OCI-LY7 (cell line): ENCODE results near the gene FRG2B. TPM values are rescaled to one million over a fixed set of nuclear protein-coding genes. Genes with fewer than 3 reads are reported as not detected.
"Not testable (repeated sequence)": the region's sequence is repeated elsewhere in the genome, so short reads cannot be mapped to it uniquely, and the experiment has no call there.

Experiments
- Bru-seq: library from RNA; stranded (reverse); fragments of 400-500 nt; gene quantifications from one replicate; lab custom pipeline; 2021; lab: Mats Ljungman, UMichigan
- BruChase-seq, 2 experiments: library from RNA; stranded (reverse); fragments of 400-500 nt; gene quantifications; one replicate each; lab custom pipeline; 2021; lab: Mats Ljungman, UMichigan
- BruUV-seq: library from RNA; stranded (reverse); fragments of 400-500 nt; replicated peaks from 2 replicates; lab custom pipeline; 2021; lab: Mats Ljungman, UMichigan
- CTCF ChIA-PET: fragments of 300-600 bp; sonication (Branson Sonifier 250); formaldehyde crosslinking; loops from one replicate; lab custom pipeline; 2022; ENCODE audit warnings: antibody characterized with exemption; ENCODE audit not compliant: unreplicated experiment; lab: Charles Lee
- POLR2A ChIA-PET: fragments of 300-600 bp; sonication (Branson Sonifier 250); formaldehyde crosslinking; loops from one replicate; lab custom pipeline; 2022; ENCODE audit warnings: antibody characterized with exemption; lab: Charles Lee
- DNase-seq: peaks from one replicate; pipeline ENCODE4 v3.0.0-alpha.2; 2015; ENCODE audit warnings: low spot score
- H2AFZ ChIP-seq: fragments of 200-600 bp; sonication (generic), shearing (Covaris generic); 2 replicates; pipeline ENCODE4 v1.6.1; 2014; ENCODE audit warnings: mild to moderate bottlenecking, antibody characterized with exemption, low read length, moderate library complexity
- H3K27ac ChIP-seq: fragments of 200-600 bp; sonication (generic); 2 replicates; pipeline ENCODE4 v1.5.1; 2014; ENCODE audit warnings: mixed run types, low read depth, mild to moderate bottlenecking, moderate library complexity, low read length, inconsistent platforms; ENCODE audit not compliant: poor library complexity, severe bottlenecking
- H3K36me3 ChIP-seq: fragments of 200-600 bp; sonication (generic); 2 replicates; pipeline ENCODE4 v1.6.1; 2014; ENCODE audit warnings: mild to moderate bottlenecking, antibody characterized with exemption, low read length, moderate library complexity, mixed read lengths; ENCODE audit not compliant: insufficient read depth
- H3K4me1 ChIP-seq: fragments of 200-600 bp; sonication (generic); 2 replicates; pipeline ENCODE4 v1.5.1; 2014; ENCODE audit warnings: mild to moderate bottlenecking, low read length; ENCODE audit not compliant: insufficient read depth, poor library complexity, severe bottlenecking
- H3K4me2 ChIP-seq: fragments of 200-600 bp; sonication (generic); 2 replicates; pipeline ENCODE4 v1.6.1; 2014; ENCODE audit warnings: mild to moderate bottlenecking, low read length
- H3K4me3 ChIP-seq: fragments of 200-600 bp; sonication (generic); 2 replicates; pipeline ENCODE4 v1.5.1; 2014; ENCODE audit warnings: mild to moderate bottlenecking, low read depth, low read length; ENCODE audit not compliant: poor library complexity, severe bottlenecking
- H3K79me2 ChIP-seq: fragments of 200-600 bp; sonication (generic); 2 replicates; pipeline ENCODE4 v1.6.1; 2016; ENCODE audit warnings: low read depth, mild to moderate bottlenecking, low read length, moderate library complexity, mixed read lengths; ENCODE audit not compliant: insufficient read depth
- H3K9me2 ChIP-seq: fragments of 200-600 bp; sonication (generic); 2 replicates; pipeline ENCODE4 v1.6.1; 2016; ENCODE audit warnings: mild to moderate bottlenecking, low read length, mixed read lengths; ENCODE audit not compliant: insufficient read depth
- H3K9me3 ChIP-seq: fragments of 200-600 bp; sonication (generic); 2 replicates; pipeline ENCODE4 v1.6.1; 2014; ENCODE audit warnings: mild to moderate bottlenecking, mixed run types, low read length, mixed read lengths
- H4K20me1 ChIP-seq: fragments of 200-600 bp; sonication (generic); 2 replicates; pipeline ENCODE4 v1.6.1; 2014; ENCODE audit warnings: mild to moderate bottlenecking, antibody characterized with exemption, low read length, moderate library complexity, mixed read lengths; ENCODE audit not compliant: insufficient read depth
- intact Hi-C: fragments of 100-400 bp; cut with micrococcal nuclease; formaldehyde crosslinking; loops from one replicate; pipeline ENCODE4 v1.10.0; 2022; ENCODE audit not compliant: unreplicated experiment
- long read RNA-seq: library from polyadenylated mRNA; stranded (forward); transcript quantifications from one replicate; pipeline ENCODE4 v2.0.0, GENCODE V29; 2022
- total RNA-seq, 2 experiments: library from RNA; depleted of rRNA in 1 of 2; stranded (reverse); fragments of >200 nt in 1 of 2; shearing (Covaris generic) in 1 of 2; gene quantifications; 2 replicates each; pipeline ENCODE4 v1.2.3, GENCODE V29; 2014 to 2022

The FRG2B gene
- total RNA-seq (2014; rRNA removed; shearing (Covaris generic)) (not detected in 2 replicates), total RNA-seq (2022) (not detected in 2 replicates), Bru-seq, nascent RNA (not detected), BruChase-seq, experiment 1, labeled RNA remaining after a 6-hour chase (not detected), BruChase-seq, experiment 2, labeled RNA remaining after a 2-hour chase (not detected)
- long read RNA-seq = 0 reads

- POLR2A ChIA-PET, H3K4me3 ChIP-seq, CTCF ChIA-PET, H3K4me1 ChIP-seq, H3K4me2 ChIP-seq, intact Hi-C loops, DNase-seq, H3K27ac ChIP-seq, H2AFZ ChIP-seq, H4K20me1 ChIP-seq, H3K79me2 ChIP-seq, H3K36me3 ChIP-seq, BruUV-seq, H3K9me2 ChIP-seq, H3K9me3 ChIP-seq: not testable (repeated sequence)
Measured at GRCh38 chr10:133626695-133627094, at the start of gene FRG2B. FRG2B (minus strand) TSS chr10:133626795; CDS start chr10:133626742, 53 bp downstream.

- H3K79me2 ChIP-seq, H4K20me1 ChIP-seq, POLR2A ChIA-PET, DNase-seq, H3K4me3 ChIP-seq, intact Hi-C loops, H3K9me3 ChIP-seq, H3K36me3 ChIP-seq, H3K4me1 ChIP-seq, H2AFZ ChIP-seq, H3K27ac ChIP-seq, H3K9me2 ChIP-seq, H3K4me2 ChIP-seq, BruUV-seq, CTCF ChIA-PET: not testable (repeated sequence)
Measured at GRCh38 chr10:133667446-133667845, 40.9 kb upstream of the FRG2B start.

GRCh38 chr10:133663544-133664160 is 37.1 kb upstream of the FRG2B start:
- intact Hi-C loops, DNase-seq, H3K27ac ChIP-seq, H3K4me3 ChIP-seq, H4K20me1 ChIP-seq, H3K79me2 ChIP-seq, H3K36me3 ChIP-seq, BruUV-seq, POLR2A ChIA-PET, H3K9me2 ChIP-seq, H2AFZ ChIP-seq, H3K4me1 ChIP-seq, H3K9me3 ChIP-seq, H3K4me2 ChIP-seq, CTCF ChIA-PET: not testable (repeated sequence)

GRCh38 chr10:133661122-133661521 is 34.5 kb upstream of the FRG2B start:
- H3K79me2 ChIP-seq, BruUV-seq, H2AFZ ChIP-seq, H3K36me3 ChIP-seq, H3K9me3 ChIP-seq, intact Hi-C loops, POLR2A ChIA-PET, H3K9me2 ChIP-seq, H4K20me1 ChIP-seq, H3K4me1 ChIP-seq, CTCF ChIA-PET, H3K27ac ChIP-seq, H3K4me3 ChIP-seq, DNase-seq, H3K4me2 ChIP-seq: not testable (repeated sequence)

- H3K27ac ChIP-seq, DNase-seq, H3K36me3 ChIP-seq, H3K4me2 ChIP-seq, BruUV-seq, H3K9me2 ChIP-seq, H3K9me3 ChIP-seq, H3K4me1 ChIP-seq, intact Hi-C loops, H3K4me3 ChIP-seq, H2AFZ ChIP-seq, H3K79me2 ChIP-seq, H4K20me1 ChIP-seq, POLR2A ChIA-PET, CTCF ChIA-PET: not testable (repeated sequence)
Measured at GRCh38 chr10:133660516-133660915, 33.9 kb upstream of the FRG2B start.

- H3K27ac ChIP-seq, CTCF ChIA-PET, H3K79me2 ChIP-seq, H3K4me2 ChIP-seq, H3K4me3 ChIP-seq, POLR2A ChIA-PET, H3K4me1 ChIP-seq, H2AFZ ChIP-seq, H3K36me3 ChIP-seq, intact Hi-C loops, DNase-seq, H3K9me2 ChIP-seq, H4K20me1 ChIP-seq, H3K9me3 ChIP-seq, BruUV-seq: not testable (repeated sequence)
Measured at GRCh38 chr10:133657276-133657675, 30.7 kb upstream of the FRG2B start.
